K562 (cell line): ENCODE data around the gene CMSS1.

Experiments
- BDP1 ChIP-seq: IDR thresholded peaks from 3 replicates; pipeline ENCODE4 v1.6.1; 2011; ENCODE audit not compliant: insufficient read length, insufficient read depth
- CEBPB ChIP-seq: fragments of 450-650 bp; IDR thresholded peaks from 2 replicates; pipeline ENCODE4 v1.6.1; 2016; ENCODE audit warnings: missing genetic modification characterization, missing compliant biosample characterization
- EZH2 ChIP-seq: IDR thresholded peaks from 2 replicates; pipeline ENCODE4 v1.6.1; 2012; ENCODE audit warnings: low read depth, mild to moderate bottlenecking, inconsistent platforms, low read length, borderline replicate concordance
- MAFK ChIP-seq: IDR thresholded peaks from 2 replicates; pipeline ENCODE4 v1.6.1; 2011; ENCODE audit warnings: low read length, improper control_type of control experiment
- POLR2A ChIP-seq: fragments of 450-650 bp; conservative IDR thresholded peaks from 2 replicates; pipeline ENCODE4 v1.6.1; 2016
- POLR2AphosphoS5 ChIP-seq: IDR thresholded peaks from 2 replicates; pipeline ENCODE4 v1.6.1; 2011; ENCODE audit warnings: mild to moderate bottlenecking, low read depth, low read length, moderate library complexity; ENCODE audit not compliant: control insufficient read depth, insufficient read depth
- ZNF232 ChIP-seq: sonication (generic); formaldehyde crosslinking; IDR thresholded peaks from 2 replicates; pipeline ENCODE4 v1.8.0; 2022; ENCODE audit warnings: mild to moderate bottlenecking, missing genetic modification reagents
- TF ChIP-seq, protein P1 (sequence below), 2 experiments: fragments of 450-650 bp; formaldehyde crosslinking in 1 of 2; IDR thresholded peaks; 2 replicates each; pipeline versions ENCODE4 v1.4.0 to v1.6.1; 2014 to 2020; ENCODE audit warnings: mild to moderate bottlenecking in 2 of 2, borderline replicate concordance in 1 of 2, low read depth in 1 of 2
- TF ChIP-seq, protein P2 (sequence below), 3 experiments: IDR thresholded peaks in 2 of 3; conservative IDR thresholded peaks in 1 of 3; 2 replicates each; pipeline ENCODE4 v1.5.1; 2011 to 2012; ENCODE audit warnings: low read length in 3 of 3, mild to moderate bottlenecking in 3 of 3, control low read depth in 2 of 3, improper control_type of control experiment in 1 of 3, inconsistent platforms in 1 of 3, low read depth in 1 of 3, mixed read lengths in 1 of 3, moderate library complexity in 1 of 3; ENCODE audit not compliant: insufficient read depth in 2 of 3
- TF ChIP-seq, protein P3 (sequence below), 2 experiments: fragments of 200-800 bp in 1 of 2; sonication (Bioruptor generic) in 1 of 2; sonication (generic) in 1 of 2; formaldehyde crosslinking in 1 of 2; IDR thresholded peaks in 1 of 2; conservative IDR thresholded peaks in 1 of 2; 2 replicates each; pipeline versions ENCODE4 v1.5.0 to v1.6.1; 2016 to 2020; ENCODE audit warnings: missing compliant biosample characterization in 1 of 2, missing genetic modification characterization in 1 of 2, missing genetic modification reagents in 1 of 2

- TF ChIP-seq, protein P1, sequence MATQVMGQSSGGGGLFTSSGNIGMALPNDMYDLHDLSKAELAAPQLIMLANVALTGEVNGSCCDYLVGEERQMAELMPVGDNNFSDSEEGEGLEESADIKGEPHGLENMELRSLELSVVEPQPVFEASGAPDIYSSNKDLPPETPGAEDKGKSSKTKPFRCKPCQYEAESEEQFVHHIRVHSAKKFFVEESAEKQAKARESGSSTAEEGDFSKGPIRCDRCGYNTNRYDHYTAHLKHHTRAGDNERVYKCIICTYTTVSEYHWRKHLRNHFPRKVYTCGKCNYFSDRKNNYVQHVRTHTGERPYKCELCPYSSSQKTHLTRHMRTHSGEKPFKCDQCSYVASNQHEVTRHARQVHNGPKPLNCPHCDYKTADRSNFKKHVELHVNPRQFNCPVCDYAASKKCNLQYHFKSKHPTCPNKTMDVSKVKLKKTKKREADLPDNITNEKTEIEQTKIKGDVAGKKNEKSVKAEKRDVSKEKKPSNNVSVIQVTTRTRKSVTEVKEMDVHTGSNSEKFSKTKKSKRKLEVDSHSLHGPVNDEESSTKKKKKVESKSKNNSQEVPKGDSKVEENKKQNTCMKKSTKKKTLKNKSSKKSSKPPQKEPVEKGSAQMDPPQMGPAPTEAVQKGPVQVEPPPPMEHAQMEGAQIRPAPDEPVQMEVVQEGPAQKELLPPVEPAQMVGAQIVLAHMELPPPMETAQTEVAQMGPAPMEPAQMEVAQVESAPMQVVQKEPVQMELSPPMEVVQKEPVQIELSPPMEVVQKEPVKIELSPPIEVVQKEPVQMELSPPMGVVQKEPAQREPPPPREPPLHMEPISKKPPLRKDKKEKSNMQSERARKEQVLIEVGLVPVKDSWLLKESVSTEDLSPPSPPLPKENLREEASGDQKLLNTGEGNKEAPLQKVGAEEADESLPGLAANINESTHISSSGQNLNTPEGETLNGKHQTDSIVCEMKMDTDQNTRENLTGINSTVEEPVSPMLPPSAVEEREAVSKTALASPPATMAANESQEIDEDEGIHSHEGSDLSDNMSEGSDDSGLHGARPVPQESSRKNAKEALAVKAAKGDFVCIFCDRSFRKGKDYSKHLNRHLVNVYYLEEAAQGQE (IDR thresholded peaks at IDR 0.05; ENCODE audit: borderline replicate concordance), result no peak
- TF ChIP-seq, protein P1 (CRISPR knock-in tag; IDR thresholded peaks at IDR 0.05; ENCODE audit: low read depth), result no peak
- TF ChIP-seq, protein P2, sequence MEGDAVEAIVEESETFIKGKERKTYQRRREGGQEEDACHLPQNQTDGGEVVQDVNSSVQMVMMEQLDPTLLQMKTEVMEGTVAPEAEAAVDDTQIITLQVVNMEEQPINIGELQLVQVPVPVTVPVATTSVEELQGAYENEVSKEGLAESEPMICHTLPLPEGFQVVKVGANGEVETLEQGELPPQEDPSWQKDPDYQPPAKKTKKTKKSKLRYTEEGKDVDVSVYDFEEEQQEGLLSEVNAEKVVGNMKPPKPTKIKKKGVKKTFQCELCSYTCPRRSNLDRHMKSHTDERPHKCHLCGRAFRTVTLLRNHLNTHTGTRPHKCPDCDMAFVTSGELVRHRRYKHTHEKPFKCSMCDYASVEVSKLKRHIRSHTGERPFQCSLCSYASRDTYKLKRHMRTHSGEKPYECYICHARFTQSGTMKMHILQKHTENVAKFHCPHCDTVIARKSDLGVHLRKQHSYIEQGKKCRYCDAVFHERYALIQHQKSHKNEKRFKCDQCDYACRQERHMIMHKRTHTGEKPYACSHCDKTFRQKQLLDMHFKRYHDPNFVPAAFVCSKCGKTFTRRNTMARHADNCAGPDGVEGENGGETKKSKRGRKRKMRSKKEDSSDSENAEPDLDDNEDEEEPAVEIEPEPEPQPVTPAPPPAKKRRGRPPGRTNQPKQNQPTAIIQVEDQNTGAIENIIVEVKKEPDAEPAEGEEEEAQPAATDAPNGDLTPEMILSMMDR (IDR thresholded peaks at IDR 0.05 in 2 of 3, conservative IDR thresholded peaks at IDR 0.05 in 1 of 3; ENCODE audit: insufficient read depth in 2 of 3, low read depth in 1 of 3, low read length in 3 of 3), result no peak
- TF ChIP-seq POLR2AphosphoS5, result no peak
- no peak for TF ChIP-seq ZNF232
- no peak for TF ChIP-seq POLR2A
- no peak for TF ChIP-seq MAFK
- TF ChIP-seq EZH2, result no peak
- TF ChIP-seq, protein P3, sequence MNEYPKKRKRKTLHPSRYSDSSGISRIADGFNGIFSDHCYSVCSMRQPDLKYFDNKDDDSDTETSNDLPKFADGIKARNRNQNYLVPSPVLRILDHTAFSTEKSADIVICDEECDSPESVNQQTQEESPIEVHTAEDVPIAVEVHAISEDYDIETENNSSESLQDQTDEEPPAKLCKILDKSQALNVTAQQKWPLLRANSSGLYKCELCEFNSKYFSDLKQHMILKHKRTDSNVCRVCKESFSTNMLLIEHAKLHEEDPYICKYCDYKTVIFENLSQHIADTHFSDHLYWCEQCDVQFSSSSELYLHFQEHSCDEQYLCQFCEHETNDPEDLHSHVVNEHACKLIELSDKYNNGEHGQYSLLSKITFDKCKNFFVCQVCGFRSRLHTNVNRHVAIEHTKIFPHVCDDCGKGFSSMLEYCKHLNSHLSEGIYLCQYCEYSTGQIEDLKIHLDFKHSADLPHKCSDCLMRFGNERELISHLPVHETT (CRISPR knock-in tag; conservative IDR thresholded peaks at IDR 0.05 in 1 of 2, IDR thresholded peaks at IDR 0.05 in 1 of 2), result no peak
- no peak for TF ChIP-seq CEBPB
- no peak for TF ChIP-seq BDP1
Measured at GRCh38 chr3:100024520-100025303, 207.1 kb downstream of the CMSS1 start.
